CD4-positive, alpha-beta T cell treated with Interleukin-6 for 4 hours (primary cell): ENCODE data around the gene RGS3.
A peak's percentile ranks its signal among the peaks of the same experiment; 100 is the strongest.
"Not testable (repeated sequence)": the region's sequence is repeated elsewhere in the genome, so short reads cannot be mapped to it uniquely, and the experiment has no call there.

Source experiments
- DNase-seq: peaks from one replicate; pipeline ENCODE4 v3.0.0-alpha.2; 2020; ENCODE audit warnings: mixed read lengths

Gene RGS3

GRCh38 chr9:113532809-113533190 lies 69.3 kb downstream of the RGS3 start:
- no peak for DNase-seq

- DNase-seq, result no peak
Observed at GRCh38 chr9:113533335-113534225, 70.1 kb downstream of the RGS3 start.

- DNase-seq, result no peak
Observed at GRCh38 chr9:113535756-113536155, 72.2 kb downstream of the RGS3 start.

- DNase-seq, result no peak
Observed at GRCh38 chr9:113536166-113536482, 72.6 kb downstream of the RGS3 start.

GRCh38 chr9:113536483-113537228 lies 73.1 kb downstream of the RGS3 start:
- DNase-seq, result no peak

- no peak for DNase-seq
Observed at GRCh38 chr9:113537229-113537810, 73.8 kb downstream of the RGS3 start.

GRCh38 chr9:113538131-113538530 lies 74.6 kb downstream of the RGS3 start:
- no peak for DNase-seq

GRCh38 chr9:113538701-113539430 lies 75.3 kb downstream of the RGS3 start:
- DNase-seq, result no peak

- DNase-seq, result no peak
Observed at GRCh38 chr9:113540466-113540865, 76.9 kb downstream of the RGS3 start.

- no peak for DNase-seq
Observed at GRCh38 chr9:113541019-113541900, 77.7 kb downstream of the RGS3 start.

- no peak for DNase-seq
Observed at GRCh38 chr9:113542006-113542405, 78.5 kb downstream of the RGS3 start.

GRCh38 chr9:113542741-113543140 lies 79.2 kb downstream of the RGS3 start:
- DNase-seq, result no peak

- DNase-seq, result no peak
Observed at GRCh38 chr9:113543296-113543981, 79.9 kb downstream of the RGS3 start.

GRCh38 chr9:113543982-113544303 lies 80.4 kb downstream of the RGS3 start:
- no peak for DNase-seq

GRCh38 chr9:113545068-113545467 lies 81.5 kb downstream of the RGS3 start:
- no peak for DNase-seq

- DNase-seq, result no peak
Observed at GRCh38 chr9:113546566-113546965, 83.0 kb downstream of the RGS3 start.

GRCh38 chr9:113547501-113547900 lies 84.0 kb downstream of the RGS3 start:
- DNase-seq, result no peak

- DNase-seq, result peak; percentile 12
Observed at GRCh38 chr9:113548221-113549041, 84.9 kb downstream of the RGS3 start.

- DNase-seq, result not testable (repeated sequence)
Observed at GRCh38 chr9:113549892-113550291, 86.4 kb downstream of the RGS3 start.

GRCh38 chr9:113556877-113557593 lies 93.5 kb downstream of the RGS3 start:
- no peak for DNase-seq
